ENCODE measurements around the gene ISCU. TPM values are rescaled to one million over a fixed set of nuclear protein-coding genes. Genes with fewer than 3 reads are reported as not detected.

Gene ISCU
- total RNA-seq (2014; rRNA removed; shearing (Covaris generic)) = 71.1 and 91.3 TPM in 2 replicates

DNA sequence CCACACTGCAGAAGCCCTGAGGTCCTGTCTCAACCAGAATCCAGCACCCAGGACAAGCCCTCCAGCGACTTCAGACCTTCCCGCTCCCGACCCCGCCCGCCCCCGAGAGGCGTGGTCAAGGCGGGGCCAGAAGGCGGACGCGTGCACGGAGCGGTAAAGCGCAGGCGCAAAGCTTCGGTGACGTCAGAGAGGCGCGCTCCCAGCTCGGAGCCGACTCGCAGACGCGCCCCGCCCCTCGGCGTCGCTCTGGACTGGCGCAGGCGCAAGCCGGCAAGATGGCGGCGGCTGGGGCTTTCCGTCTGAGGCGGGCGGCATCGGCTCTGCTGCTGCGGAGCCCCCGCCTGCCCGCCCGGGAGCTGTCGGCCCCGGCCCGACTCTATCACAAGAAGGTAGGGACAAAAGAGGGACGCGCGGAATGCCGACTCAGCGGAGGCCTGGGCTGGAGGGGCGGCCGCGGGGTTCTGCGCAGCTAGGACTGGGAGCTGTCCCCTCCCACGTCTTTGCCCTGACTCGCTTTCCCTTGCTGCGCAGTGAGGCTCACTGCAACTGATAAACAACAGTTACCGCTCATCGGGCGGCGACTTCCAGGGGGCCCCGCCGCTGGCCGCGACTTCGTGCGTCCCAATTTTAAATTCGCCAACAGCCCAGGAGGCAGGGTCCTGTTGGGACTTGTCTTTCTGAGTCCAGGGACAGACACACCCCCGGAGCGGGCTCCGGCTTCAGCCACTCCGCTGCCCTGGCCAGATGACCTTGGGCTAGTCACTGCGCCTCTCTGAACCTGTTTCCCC lies at the start of gene ISCU:
Gene ISCU (plus strand): TSS at position 249 of the 788 bp plus-strand sequence. CDS start 27 bp downstream, at position 276.
- DNase-seq (ENCODE audit: low spot score) = peak; percentile 98

DNA sequence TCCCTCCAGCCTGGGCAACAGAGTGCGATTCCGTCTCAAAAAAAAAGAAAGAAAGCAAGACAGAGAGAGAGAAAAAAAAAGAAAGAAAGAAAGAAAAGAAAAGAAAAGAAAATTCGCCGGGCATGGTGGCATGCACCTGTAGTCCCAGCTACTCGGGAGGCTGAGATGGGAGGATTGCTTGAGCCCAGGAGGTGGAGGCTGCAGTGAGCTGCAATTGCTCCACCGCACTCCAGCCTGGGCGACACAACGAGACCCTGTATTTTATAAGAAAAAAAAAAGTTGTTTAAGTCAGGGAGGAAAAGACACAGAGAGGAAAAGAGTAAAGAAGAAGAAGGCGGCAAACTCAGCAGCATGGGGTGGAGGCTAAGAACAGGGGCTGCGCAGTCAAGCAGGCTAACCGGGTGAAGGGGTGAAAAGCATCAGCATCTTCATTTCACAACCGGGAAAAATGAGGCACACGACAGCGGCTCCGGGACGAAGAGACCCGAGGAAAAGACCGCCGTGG lies 47.9 kb upstream of the ISCU start:
- no peak for DNase-seq (ENCODE audit: low spot score)

DNA sequence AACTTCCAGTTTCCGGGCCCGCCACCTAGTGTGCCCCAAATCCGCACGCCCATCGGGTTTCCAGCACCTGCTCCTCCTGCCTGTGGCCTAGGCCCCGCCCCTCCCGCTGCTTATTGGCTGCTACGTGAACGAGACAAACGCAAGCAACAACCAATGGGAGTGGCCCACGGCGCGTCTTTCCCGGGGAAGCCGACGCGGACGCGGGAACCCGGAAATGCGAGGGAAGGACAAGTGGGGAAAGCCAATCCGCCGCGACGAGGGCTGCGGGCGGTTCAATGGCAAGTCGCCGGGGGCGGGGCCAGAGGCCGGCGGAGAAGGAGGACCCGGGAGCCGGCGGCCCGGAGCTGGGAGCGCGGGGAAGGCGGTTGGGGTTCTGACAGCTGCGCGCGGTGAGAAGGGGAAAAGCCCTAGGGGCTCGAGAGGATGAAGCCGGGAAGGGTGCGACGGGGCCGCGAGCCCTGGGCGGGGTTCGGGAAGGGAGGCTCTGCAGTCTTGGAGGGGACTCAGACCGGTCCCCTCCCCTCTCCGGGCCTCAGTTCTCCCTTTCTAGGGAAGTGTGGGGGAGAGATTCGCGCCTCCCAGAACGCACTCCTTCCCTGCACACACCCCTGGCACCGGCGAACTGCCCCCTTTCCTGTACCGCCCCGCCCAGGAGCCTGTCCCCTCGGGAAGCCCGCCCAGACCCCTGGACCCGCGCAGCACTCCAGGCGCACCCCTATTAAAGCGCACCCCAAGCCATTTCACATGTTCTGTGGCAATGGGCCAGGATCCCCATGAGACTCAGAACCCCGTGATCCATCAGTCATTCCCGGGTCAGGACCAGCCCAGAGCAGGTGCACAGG lies 47.2 kb upstream of the ISCU start, which contains the start of gene FICD:
Gene FICD (plus strand): TSS at position 305 of the 842 bp plus-strand sequence. CDS start 1,696 bp downstream, outside the sequence.
- DNase-seq (ENCODE audit: low spot score) = peak; percentile 99

DNA sequence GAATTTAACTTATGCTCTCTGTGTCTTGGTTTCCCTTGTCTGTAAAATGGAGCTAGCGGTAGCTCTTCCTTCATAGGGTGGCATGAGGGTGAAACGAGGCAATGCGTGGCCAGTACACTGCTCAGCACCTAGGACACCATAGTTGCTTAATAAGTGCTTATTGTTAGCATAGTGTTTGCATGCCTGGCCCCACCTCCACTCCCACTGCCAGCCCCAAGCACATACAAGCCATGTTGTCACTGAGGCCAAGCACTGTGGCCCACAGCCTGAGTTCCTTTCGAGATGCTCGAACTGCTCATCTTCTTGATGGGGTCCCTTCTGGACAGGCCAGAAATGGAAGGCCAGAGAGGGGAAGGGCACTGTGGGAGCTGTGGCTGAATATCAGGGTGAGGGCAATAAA lies 46.5 kb upstream of the ISCU start:
- DNase-seq (ENCODE audit: low spot score) = peak; percentile 9

DNA sequence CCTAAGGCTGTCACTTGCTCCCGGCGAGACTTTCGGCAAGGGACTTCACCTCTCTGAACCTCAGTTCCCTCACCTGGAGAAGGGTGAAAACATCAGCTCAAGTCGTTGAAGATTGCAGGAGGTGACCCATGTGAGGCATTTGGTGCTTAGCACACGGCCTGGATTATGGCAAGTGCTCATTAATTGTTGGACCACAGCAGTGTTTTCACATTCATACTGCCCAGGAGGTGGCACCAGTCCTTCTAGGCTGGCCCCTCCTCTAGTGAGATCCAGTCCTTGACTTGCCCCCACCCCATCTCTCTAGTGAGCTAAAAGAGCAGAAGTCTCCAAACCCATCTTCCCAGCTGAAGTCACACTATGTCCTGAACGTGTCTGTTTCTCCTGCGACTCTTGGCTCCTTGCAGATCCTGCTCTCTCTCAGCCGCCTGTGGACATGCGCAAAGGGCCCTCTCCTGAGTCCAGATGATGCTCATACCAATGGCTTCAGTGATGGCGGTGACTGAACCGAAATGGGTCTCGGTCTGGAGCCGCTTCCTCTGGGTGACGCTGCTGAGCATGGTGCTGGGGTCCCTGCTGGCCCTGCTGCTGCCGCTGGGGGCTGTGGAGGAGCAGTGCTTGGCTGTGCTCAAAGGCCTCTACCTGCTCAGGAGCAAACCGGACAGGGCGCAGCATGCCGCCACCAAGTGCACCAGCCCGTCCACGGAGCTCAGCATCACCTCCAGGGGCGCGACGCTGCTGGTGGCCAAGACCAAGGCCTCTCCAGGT lies 45.7 kb upstream of the ISCU start:
- DNase-seq (ENCODE audit: low spot score) = peak; percentile 5

DNA sequence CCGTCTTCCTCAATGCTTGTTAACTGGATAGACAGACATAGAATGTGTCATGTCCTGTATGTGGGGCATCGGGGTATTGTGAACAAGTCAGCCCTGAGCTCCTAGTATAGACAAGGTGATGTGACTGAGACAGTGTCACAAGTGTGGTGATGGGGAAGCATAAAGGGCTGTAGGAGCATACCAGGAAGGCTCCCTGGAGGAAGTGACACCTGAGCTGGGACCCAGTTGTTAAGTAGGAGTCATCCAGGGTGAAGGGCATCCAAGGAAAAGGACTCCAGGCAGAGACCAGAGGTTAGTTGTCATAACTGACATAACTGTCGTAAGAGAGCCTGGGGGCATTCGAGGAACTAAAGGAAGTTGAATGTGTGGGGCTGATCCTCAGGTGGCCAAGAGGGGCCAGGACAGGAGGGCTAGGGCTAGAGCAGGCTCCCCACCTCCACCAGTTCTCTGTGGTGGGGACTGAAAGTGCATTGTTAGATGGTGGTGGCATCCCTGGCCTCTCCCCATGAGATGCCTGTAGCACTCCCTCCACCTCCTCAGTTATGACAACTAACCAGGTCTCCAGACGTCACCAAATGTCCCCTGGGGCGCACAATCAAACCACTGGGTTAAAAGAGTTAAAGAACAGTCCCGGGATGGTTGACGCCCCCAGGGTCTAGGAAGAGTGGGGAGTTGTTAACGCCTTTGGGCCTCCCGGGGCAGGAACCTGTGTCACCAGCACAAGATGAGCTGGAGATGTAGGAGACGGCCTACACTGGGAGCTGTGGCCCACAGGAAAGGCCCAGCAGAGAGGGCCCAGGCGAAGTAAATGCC lies 44.9 kb upstream of the ISCU start:
- no peak for DNase-seq (ENCODE audit: low spot score)

DNA sequence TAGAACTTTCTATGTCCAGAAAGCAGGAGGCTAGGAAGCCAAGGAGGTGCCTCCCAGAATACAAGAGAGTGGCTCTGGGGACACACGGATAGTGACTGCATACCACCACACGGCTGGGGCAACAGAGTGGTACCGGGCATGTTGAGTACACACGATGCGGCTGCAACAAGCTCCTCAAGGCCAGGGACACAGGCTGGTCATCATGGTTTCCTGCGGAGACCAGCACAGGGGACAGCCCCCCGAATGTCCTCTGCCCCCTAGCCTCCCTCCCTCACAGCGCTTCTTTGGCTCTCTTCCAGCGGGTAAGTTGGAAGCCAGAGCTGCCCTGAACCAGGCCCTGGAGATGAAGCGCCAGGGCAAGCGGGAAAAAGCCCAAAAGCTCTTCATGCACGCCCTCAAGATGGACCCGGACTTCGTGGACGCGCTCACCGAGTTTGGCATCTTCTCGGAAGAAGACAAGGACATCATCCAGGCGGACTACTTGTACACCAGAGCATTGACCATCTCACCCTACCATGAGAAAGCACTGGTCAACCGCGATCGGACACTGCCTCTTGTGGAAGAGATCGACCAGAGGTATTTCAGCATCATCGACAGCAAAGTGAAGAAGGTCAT lies 44.2 kb upstream of the ISCU start:
- DNase-seq (ENCODE audit: low spot score) = no peak

DNA sequence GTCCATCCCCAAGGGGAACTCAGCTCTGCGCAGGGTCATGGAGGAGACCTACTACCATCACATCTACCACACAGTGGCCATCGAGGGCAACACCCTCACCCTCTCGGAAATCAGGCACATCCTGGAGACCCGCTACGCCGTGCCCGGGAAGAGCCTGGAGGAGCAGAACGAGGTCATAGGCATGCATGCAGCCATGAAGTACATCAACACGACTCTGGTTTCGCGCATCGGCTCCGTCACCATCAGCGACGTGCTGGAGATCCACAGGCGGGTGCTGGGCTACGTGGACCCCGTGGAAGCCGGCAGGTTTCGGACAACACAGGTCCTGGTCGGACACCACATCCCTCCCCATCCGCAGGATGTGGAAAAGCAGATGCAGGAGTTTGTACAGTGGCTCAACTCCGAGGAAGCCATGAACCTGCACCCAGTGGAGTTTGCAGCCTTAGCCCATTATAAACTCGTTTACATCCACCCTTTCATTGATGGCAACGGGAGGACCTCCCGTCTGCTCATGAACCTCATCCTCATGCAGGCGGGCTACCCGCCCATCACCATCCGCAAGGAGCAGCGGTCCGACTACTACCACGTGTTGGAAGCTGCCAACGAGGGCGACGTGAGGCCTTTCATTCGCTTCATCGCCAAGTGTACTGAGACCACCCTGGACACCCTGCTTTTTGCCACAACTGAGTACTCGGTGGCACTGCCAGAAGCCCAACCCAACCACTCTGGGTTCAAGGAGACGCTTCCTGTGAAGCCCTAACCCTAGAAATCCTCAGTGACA lies 43.5 kb upstream of the ISCU start:
- DNase-seq (ENCODE audit: low spot score) = no peak

DNA sequence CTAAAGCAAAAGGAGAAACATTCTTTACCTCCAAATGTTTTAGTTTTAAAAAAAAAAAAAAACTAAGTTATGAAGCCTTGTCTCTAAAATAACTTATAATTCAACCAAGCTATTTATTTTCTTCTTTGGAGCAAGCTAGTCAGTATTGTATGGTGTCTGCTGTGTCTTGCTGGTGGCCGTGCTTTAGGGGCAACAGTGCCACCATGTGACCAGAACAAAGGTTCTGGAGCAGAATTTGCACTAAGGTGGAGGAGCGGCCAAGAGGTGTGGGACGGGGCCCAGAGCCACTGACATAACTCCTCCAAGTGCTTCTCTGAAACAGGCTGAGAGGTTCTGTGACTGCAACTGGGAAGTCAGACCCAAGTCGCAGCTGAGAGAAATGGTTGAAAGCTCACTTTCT lies 42.8 kb upstream of the ISCU start:
- no peak for DNase-seq (ENCODE audit: low spot score)

DNA sequence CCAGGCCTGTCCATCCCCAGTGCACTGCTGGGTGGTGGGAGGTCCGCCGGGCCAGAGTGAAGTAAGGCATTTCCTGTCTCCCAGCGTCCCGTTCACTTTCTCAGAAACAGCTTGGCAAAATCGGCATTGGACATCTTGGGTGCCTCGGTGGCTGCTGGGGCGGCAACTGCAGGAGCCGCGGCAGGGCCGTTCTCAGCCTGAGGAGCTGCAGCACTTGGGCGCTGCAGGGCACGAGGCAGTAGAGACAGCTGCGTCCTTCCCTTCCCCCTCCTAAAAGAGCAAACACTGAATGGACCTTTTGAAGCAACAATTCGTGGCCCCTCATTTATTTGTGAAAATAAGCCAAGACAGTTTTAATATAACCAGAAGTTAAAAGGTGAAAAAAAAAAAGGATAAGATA lies 39.0 kb upstream of the ISCU start:
- no peak for DNase-seq (ENCODE audit: low spot score)

DNA sequence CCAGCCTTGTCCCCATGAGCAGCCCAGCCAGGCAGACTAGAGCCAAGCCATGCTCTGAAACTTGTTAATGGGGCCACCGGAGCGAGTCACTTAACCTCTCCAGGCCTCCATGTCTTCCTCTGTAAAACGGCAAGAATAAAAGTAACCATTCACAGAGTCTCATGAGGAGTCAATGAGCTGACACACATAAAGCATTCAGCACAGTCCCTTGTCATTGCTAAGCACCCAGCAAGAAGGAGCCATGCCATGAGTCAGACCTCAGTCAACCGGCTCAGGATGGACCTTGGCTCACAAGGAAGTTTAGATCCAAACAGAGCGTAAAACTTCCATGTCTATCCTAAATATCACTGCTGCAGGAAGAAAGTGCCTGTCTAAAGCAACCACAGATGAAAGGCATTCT lies 36.7 kb upstream of the ISCU start:
- DNase-seq (ENCODE audit: low spot score) = no peak

DNA sequence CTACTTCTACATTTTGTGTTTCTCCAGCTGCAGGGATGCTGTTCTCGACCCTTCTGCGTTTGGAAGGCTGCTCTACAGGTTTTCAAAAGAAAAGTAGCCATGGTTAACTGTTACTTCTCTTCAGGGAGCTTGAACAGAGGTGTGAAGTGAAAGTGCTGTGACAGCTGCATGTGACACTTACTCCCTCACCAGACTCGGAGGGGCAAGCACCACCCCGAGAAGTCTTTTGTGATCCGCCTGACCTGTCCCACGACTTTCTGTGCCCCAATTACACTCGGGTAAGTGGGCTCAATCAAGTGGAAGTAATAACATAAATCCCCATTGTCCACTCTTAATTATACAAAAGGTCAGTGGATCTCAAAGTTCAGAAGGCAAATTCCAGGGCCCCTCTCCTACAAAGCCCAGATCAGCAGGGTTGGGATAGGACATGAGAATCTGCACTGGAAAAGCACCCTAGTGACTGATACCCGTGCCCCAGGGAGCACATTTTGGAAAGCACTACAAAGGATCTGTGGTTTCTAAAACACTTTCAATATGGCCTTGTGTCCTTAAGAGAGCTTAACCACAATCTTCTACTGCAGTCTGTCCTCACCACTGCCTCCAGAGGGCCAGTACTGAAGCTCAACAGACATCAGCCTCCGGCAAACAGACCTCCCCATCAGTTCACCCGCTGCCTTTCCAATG lies 35.8 kb upstream of the ISCU start:
- DNase-seq (ENCODE audit: low spot score) = no peak

DNA sequence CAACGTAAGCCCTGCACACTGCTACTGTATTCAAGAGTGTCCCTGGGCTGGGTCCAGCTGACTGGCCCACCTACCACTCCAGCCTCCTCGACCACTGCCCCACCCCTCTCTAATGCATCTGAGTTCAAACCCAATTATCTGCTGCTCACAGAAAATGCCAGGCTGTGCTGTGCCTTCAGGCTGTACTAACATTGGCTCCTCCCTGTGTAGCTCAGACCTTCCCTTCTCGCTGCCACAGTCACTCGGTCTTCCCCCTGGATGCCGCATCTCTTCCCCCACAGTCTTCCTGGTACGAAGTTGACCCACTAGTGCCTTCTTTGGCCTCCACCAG lies 35.3 kb upstream of the ISCU start:
- no peak for DNase-seq (ENCODE audit: low spot score)

DNA sequence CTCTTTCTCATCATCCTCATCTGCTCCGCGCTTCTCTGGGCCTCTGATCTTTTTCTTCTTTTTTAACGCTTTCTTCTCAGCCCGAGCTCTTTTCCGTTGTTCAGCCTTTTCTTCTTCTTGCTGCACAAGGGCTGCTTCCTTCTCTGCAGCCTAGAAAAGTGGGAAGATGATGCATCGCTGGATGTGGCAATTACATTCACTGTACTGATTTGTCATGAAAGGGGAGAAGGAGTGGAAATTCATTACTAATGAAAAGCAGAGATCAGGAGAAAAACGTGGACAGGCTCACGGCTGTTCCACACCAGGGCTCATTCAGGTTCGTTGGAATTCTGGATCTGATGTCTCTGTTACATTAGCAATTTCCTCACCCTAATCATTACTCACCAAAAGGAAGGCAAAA lies 32.2 kb upstream of the ISCU start:
- DNase-seq (ENCODE audit: low spot score) = no peak

DNA sequence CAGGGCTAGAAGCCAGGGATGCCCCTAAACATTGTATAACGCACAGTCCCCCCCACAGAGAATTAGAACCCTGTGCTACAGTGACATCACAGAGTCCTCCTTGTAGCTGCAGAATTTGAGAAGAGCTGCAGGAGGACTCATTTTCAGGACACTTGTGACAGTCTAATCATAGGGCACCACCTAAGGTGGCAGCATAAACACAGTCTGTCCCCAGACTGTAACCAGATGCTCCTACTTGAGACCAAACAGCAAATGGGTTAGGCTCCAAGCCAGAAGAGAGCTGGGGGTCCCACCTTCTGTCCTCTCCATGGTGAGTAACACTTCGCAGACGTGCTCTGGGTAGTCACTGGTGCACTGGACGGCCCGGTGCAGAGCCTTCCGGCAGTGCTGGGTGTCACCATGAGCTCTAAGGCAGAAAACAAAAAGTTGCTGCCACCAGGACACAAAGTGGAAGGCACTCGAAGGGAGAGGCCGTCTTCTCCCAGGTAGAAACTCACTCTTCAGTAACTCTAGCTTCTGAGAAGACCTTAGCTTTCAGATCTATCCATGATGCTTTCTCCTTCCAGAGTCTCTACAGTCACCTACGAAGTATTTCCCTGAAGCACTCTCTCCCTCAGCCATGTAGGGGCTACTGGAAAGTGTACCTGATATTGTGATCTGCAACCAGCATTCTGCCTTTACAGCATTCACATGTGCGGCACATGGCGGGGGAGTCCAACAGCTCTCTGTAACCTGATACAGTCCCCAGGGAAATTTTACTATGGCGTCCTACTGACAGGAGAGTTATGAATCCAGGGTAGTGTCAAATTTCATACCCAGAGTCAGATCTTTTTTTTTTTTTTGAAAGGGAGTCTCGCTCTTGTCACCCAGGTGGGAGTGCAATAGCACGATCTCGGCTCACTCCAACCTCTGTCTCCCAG lies 30.2 kb upstream of the ISCU start:
- DNase-seq (ENCODE audit: low spot score) = no peak

DNA sequence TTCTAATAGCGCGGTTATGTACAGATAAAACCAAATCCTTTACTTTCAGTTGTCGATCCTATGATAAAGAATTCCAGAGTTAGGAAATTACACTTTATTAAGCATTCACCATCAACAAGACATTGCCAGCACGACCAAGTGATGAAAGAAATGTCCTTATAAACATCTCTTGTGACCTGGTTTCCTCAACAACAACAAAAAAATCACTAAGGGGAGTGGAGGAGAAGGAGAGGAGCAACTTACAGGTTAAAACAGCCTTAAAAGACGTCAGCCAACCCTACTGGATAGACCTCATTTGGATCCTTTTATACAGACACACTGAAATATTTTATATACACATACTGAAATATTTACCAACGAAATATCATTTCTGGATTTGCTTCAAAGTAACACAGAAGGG lies 24.2 kb upstream of the ISCU start:
- DNase-seq (ENCODE audit: low spot score) = no peak

DNA sequence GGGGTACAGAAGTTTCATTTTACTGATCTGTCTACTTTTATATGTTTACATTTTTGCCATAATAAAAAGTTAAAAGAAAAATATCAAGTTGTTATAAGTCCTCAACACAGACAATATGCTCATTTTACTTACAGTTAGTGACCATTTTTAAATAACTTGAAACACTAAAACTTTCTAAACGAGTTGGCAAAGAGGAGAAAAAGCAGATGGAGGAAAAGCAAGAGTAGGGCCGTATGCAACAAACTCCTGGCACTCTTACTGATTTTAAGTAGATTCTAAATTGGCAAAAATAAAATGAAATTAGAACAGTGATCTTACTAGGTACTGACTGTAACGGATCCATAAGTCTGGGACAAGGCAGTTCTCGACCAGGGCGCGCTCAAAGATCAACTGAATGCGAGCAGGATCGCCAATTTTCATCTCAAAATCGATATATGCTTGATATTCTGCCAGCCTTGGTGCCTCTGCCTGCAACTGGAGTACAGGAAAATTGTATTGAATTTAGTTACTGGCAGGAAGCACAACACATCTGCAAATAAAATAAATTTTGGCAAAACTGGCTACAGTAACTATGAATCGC lies 23.7 kb upstream of the ISCU start:
- DNase-seq (ENCODE audit: low spot score) = no peak

DNA sequence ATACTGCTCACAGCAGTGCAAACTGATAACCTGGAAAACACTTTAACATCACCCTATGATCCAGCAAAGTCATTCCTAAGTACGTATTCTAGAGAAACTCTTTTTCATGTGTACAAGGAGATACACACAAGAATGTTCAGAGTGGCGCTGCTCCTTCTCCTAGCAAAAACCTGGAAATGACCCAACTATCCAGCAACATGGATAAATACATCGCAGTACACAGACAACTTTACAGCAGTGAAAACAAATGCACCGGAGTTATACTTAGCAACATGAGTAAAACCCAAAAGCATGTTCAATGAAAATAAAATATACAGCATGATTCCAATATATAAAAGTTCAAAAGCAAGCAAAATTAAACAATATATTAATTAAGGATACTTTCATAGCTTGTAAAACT lies 20.1 kb upstream of the ISCU start:
- DNase-seq (ENCODE audit: low spot score) = no peak

Measured in HT-29 (cell line).